ENCODE data around the gene ZBED5. TPM values are rescaled to one million over a fixed set of nuclear protein-coding genes. Genes with fewer than 3 reads are reported as not detected.

Gene ZBED5
- total RNA-seq, 1 experiment from 2014 or later = 73.8 TPM

Other genes with a start within 250 kb of the ZBED5 start
- gene IRAG1, start 164.3 kb downstream of the ZBED5 start, total RNA-seq (2014; rRNA removed; shearing (Covaris generic)) = not detected in 2 replicates
- 53.0 and 55.2 TPM in 2 replicates for gene CTR9, start 106.8 kb downstream of the ZBED5 start, total RNA-seq (2014; rRNA removed; shearing (Covaris generic))
- gene EIF4G2, start 49.1 kb downstream of the ZBED5 start, total RNA-seq (2014; rRNA removed; shearing (Covaris generic)) = 1,193 and 1,203 TPM in 2 replicates